Amniotic stem cell (primary cell): ENCODE data around the gene MCC.

ENCODE experiments used
- DNase-seq: peaks from one replicate; lab custom pipeline; 2025; lab: John Stamatoyannopoulos, UW

Gene MCC

GRCh38 chr5:113053511-113053995, 434.7 kb downstream of the MCC start:
- DNase-seq = no peak

- no peak for DNase-seq
Measured at GRCh38 chr5:113052041-113052795, 436.0 kb downstream of the MCC start.

- DNase-seq = peak; percentile 18
Measured at GRCh38 chr5:113050721-113051382, 437.4 kb downstream of the MCC start.

- DNase-seq = no peak
Measured at GRCh38 chr5:113048931-113049330, 439.3 kb downstream of the MCC start.

GRCh38 chr5:113047733-113048652, 440.3 kb downstream of the MCC start:
- no peak for DNase-seq

GRCh38 chr5:113047234-113047633, 441.0 kb downstream of the MCC start:
- DNase-seq = no peak

GRCh38 chr5:113044776-113045465, 443.3 kb downstream of the MCC start:
- no peak for DNase-seq

GRCh38 chr5:113043491-113043931, 444.7 kb downstream of the MCC start:
- no peak for DNase-seq

- DNase-seq = no peak
Measured at GRCh38 chr5:113042491-113043243, 445.6 kb downstream of the MCC start.

GRCh38 chr5:113040672-113041260, 447.5 kb downstream of the MCC start:
- DNase-seq = no peak

GRCh38 chr5:113039934-113040285, 448.3 kb downstream of the MCC start:
- no peak for DNase-seq

GRCh38 chr5:113039229-113039933, 448.9 kb downstream of the MCC start:
- DNase-seq = no peak

GRCh38 chr5:113038714-113039113, 449.5 kb downstream of the MCC start:
- DNase-seq = no peak

GRCh38 chr5:113038136-113038535, 450.1 kb downstream of the MCC start:
- no peak for DNase-seq

GRCh38 chr5:113036826-113037225, 451.4 kb downstream of the MCC start:
- no peak for DNase-seq

- no peak for DNase-seq
Measured at GRCh38 chr5:113036321-113036720, 451.9 kb downstream of the MCC start.

GRCh38 chr5:113035096-113035495, 453.2 kb downstream of the MCC start:
- no peak for DNase-seq

- peak; percentile 11 for DNase-seq
Measured at GRCh38 chr5:113034182-113034773, 454.0 kb downstream of the MCC start.

GRCh38 chr5:113031557-113031956, 456.7 kb downstream of the MCC start:
- no peak for DNase-seq

- DNase-seq = no peak
Measured at GRCh38 chr5:113031104-113031503, 457.1 kb downstream of the MCC start.
